Measurements from ENCODE around the gene NPW. TPM values are rescaled to one million over a fixed set of nuclear protein-coding genes. Genes with fewer than 3 reads are reported as not detected.

Gene NPW
- total RNA-seq, 4 donors from 2014 or later, result 0.48 TPM; not detected in 3

GRCh38 chr16:2006317-2006716 is 13.3 kb upstream of the NPW start:
- intact Hi-C loops (cut with DNase I), result no loop called here
- no peak for TF ChIP-seq CTCF (IDR thresholded peaks at IDR 0.05)
- no peak for TF ChIP-seq POLR2A (IDR thresholded peaks at IDR 0.05)
- peaks cover 44 to 71% (median 56%) of the 10 kb centered on the region in 3 donors for H3K4me1 ChIP-seq

GRCh38 chr16:2007081-2007836 is 12.3 kb upstream of the NPW start:
- H3K27ac ChIP-seq, result peak overlapping the region; percentile 79 to 98 (median 96)
- no peaks in the 10 kb centered on the region for H3K9me3 ChIP-seq
- no peak for DNase-seq
- 61 to 67% methylated on average over 8 to 10 of the region's 16 CpGs for WGBS, 2 donors
- peaks cover 44 to 71% (median 56%) of the 10 kb centered on the region in 3 donors for H3K4me1 ChIP-seq
- peaks cover 6 to 25% (median 11%) of the 10 kb centered on the region in 3 donors for H3K36me3 ChIP-seq
- no peaks in the 10 kb centered on the region for H3K27me3 ChIP-seq
- no peak for TF ChIP-seq CTCF (IDR thresholded peaks at IDR 0.05)
- no peak for TF ChIP-seq POLR2A (IDR thresholded peaks at IDR 0.05)
- intact Hi-C loops (cut with DNase I), result no loop called here
- H3K4me3 ChIP-seq, result peak overlapping the region in 2 of 4 donors; percentile 93 to 98

More at GRCh38 chr16:2006317-2006716, 13.3 kb upstream of the NPW start:
- no peak overlapping the region for H3K27ac ChIP-seq
- DNase-seq, result no peak
- no peaks in the 10 kb centered on the region for H3K27me3 ChIP-seq
- peaks cover 15 to 34% (median 20%) of the 10 kb centered on the region in 3 donors for H3K36me3 ChIP-seq
- H3K9me3 ChIP-seq, result no peaks in the 10 kb centered on the region
- no peak overlapping the region for H3K4me3 ChIP-seq
- WGBS, 2 donors, result 91% methylated on average over 3 to 7 of the region's 8 CpGs

GRCh38 chr16:2008009-2008526 is 11.5 kb upstream of the NPW start:
- WGBS, 2 donors, result 24 to 25% methylated on average over 8 to 10 of the region's 15 CpGs
- Histone ChIP-seq H3K27ac (peak overlapping the region; percentile 79 to 98 (median 96)), H3K36me3 (peaks cover 0 to 17% (median 3%) of the 10 kb centered on the region in 3 donors), H3K9me3 (no peaks in the 10 kb centered on the region), H3K27me3 (no peaks in the 10 kb centered on the region), H3K4me1 (peaks cover 44 to 71% (median 56%) of the 10 kb centered on the region in 3 donors), H3K4me3 (peak overlapping the region; percentile 58 to 98 (median 86))
- DNase-seq, result no peak
- TF ChIP-seq POLR2A (IDR thresholded peaks at IDR 0.05) (peak in 2 of 4 donors; percentile 32 to 55), CTCF (IDR thresholded peaks at IDR 0.05) (no peak)
- intact Hi-C loops (cut with DNase I), result no loop called here

GRCh38 chr16:2008631-2009163 is 10.9 kb upstream of the NPW start:
- Histone ChIP-seq H3K4me3 (peak overlapping the region; percentile 58 to 98 (median 86)), H3K27ac (peak overlapping the region; percentile 79 to 98 (median 96)), H3K27me3 (no peaks in the 10 kb centered on the region), H3K36me3 (peaks cover 0 to 11% (median 0%) of the 10 kb centered on the region in 3 donors), H3K9me3 (no peaks in the 10 kb centered on the region), H3K4me1 (peaks cover 44 to 66% (median 54%) of the 10 kb centered on the region in 3 donors)
- WGBS, 2 donors, result 4 to 5% methylated on average over 5 to 13 of the region's 23 CpGs
- TF ChIP-seq CTCF (IDR thresholded peaks at IDR 0.05) (no peak), POLR2A (IDR thresholded peaks at IDR 0.05) (no peak)
- DNase-seq, result no peak
- intact Hi-C loops (cut with DNase I), result no loop called here

Data from esophagus squamous epithelium (tissue), 5 donors.